ENCODE measurements around the gene RGS6. TPM values are rescaled to one million over a fixed set of nuclear protein-coding genes. Genes with fewer than 3 reads are reported as not detected.

The RGS6 gene
- total and polyA plus RNA-seq, 4 donors: 0.06 to 5.3 (median 0.17) TPM; not detected in 1

- no peak for TF ChIP-seq JUND (IDR thresholded peaks at IDR 0.05)
- no peak for TF ChIP-seq RXRA (IDR thresholded peaks at IDR 0.05)
- no peak for TF ChIP-seq ATF3 (IDR thresholded peaks at IDR 0.05)
- TF ChIP-seq CTCF (IDR thresholded peaks at IDR 0.05; ENCODE audit: low read depth, low read length, missing input control): no peak
- no peak for TF ChIP-seq HNF4G (IDR thresholded peaks at IDR 0.05)
- no peak for TF ChIP-seq TAF1 (conservative IDR thresholded peaks at IDR 0.05)
- TF ChIP-seq RAD21 (IDR thresholded peaks at IDR 0.05): no peak
- TF ChIP-seq HNF4A (conservative IDR thresholded peaks at IDR 0.05): no peak
- no peak for TF ChIP-seq MAX (IDR thresholded peaks at IDR 0.05)
- TF ChIP-seq EGR1 (IDR thresholded peaks at IDR 0.05; ENCODE audit: low read depth in 2 of 2): no peak
- TF ChIP-seq FOXA1 (IDR thresholded peaks at IDR 0.05): no peak
- TF ChIP-seq ZBTB33 (IDR thresholded peaks at IDR 0.05): no peak
- no peak for TF ChIP-seq REST (IDR thresholded peaks at IDR 0.05)
- no peak for TF ChIP-seq GABPA (IDR thresholded peaks at IDR 0.05 in 1 of 2, conservative IDR thresholded peaks at IDR 0.05 in 1 of 2)
- no peak for TF ChIP-seq FOXA2 (IDR thresholded peaks at IDR 0.05)
- TF ChIP-seq SP1 (IDR thresholded peaks at IDR 0.05): no peak
- no peak for TF ChIP-seq NR2F2 (IDR thresholded peaks at IDR 0.05)
- no peak for TF ChIP-seq YY1 (IDR thresholded peaks at IDR 0.05)
- no peak for DNase-seq (ENCODE audit: low spot score)
- H3K9me3 ChIP-seq (ENCODE audit: control insufficient read depth in 4 of 4, low read length in 3 of 4): no peaks in the 10 kb centered on the region
- no peak overlapping the region for H3K9ac ChIP-seq (ENCODE audit: low read depth in 1 of 2, low read length in 2 of 2)
- no peaks in the 10 kb centered on the region for H3K27me3 ChIP-seq (ENCODE audit: control insufficient read depth in 4 of 4, insufficient read depth in 4 of 4, low read length in 3 of 4)
- H3K4me1 ChIP-seq (ENCODE audit: control insufficient read depth in 4 of 4, insufficient read depth in 4 of 4, low read length in 3 of 4): peaks cover 0 to 4% (median 2%) of the 10 kb centered on the region in 4 donors
- no peak overlapping the region for H3K4me3 ChIP-seq (ENCODE audit: low read depth in 1 of 3, low read length in 3 of 3)
- no peaks in the 10 kb centered on the region for H3K36me3 ChIP-seq (ENCODE audit: control insufficient read depth in 4 of 4, insufficient read depth in 3 of 4, low read depth in 1 of 4, low read length in 3 of 4)
- H3K27ac ChIP-seq (ENCODE audit: low read depth in 1 of 2, low read length in 2 of 2): no peak overlapping the region
- 81% methylated on average over 11 of the region's 11 CpGs for WGBS
These were observed 583.8 kb downstream of the RGS6 start for GRCh38 chr14:72515779-72516770.
